ENCODE data around the gene FOXF2. TPM values are rescaled to one million over a fixed set of nuclear protein-coding genes. Genes with fewer than 3 reads are reported as not detected.

The FOXF2 gene
- total RNA-seq, 1 experiment from 2014 or later: 48.2 TPM

GRCh38 chr6:1381481-1382330 is 7.7 kb upstream of the FOXF2 start:
- peak; percentile 62 to 79 for DNase-seq (ENCODE audit: low read depth in 1 of 2, low spot score in 2 of 2)
- no peaks in the 10 kb centered on the region for H3K27me3 ChIP-seq (replicated peaks)
- peaks cover 56% of the 10 kb centered on the region for H3K4me1 ChIP-seq (replicated peaks)
- peaks cover 41% of the 10 kb centered on the region for H3K36me3 ChIP-seq
- peaks cover 2% of the 10 kb centered on the region; the same call in 1 of the 2 replicates for H3K9me3 ChIP-seq (replicated peaks)
- peak overlapping the region; percentile 46 for H3K4me3 ChIP-seq
- H3K27ac ChIP-seq: peak overlapping the region; percentile 89

- Histone ChIP-seq H3K27ac (peak overlapping the region; percentile 89), H3K36me3 (peaks cover 41% of the 10 kb centered on the region), H3K27me3 (replicated peaks) (no peaks in the 10 kb centered on the region), H3K4me1 (replicated peaks) (peaks cover 63% of the 10 kb centered on the region), H3K4me3 (peak overlapping the region; percentile 46; the same call in 1 of the 2 replicates), H3K9me3 (replicated peaks) (peaks cover 2% of the 10 kb centered on the region; the same call in 1 of the 2 replicates)
- DNase-seq (ENCODE audit: low read depth in 1 of 2, low spot score in 2 of 2): peak in 1 of 2 experiments; percentile 28
Measured at GRCh38 chr6:1382331-1382882, 7.0 kb upstream of the FOXF2 start.

- Histone ChIP-seq H3K36me3 (peaks cover 41% of the 10 kb centered on the region), H3K27me3 (replicated peaks) (no peaks in the 10 kb centered on the region), H3K4me1 (replicated peaks) (peaks cover 67% of the 10 kb centered on the region), H3K4me3 (peak overlapping the region; percentile 25), H3K27ac (peak overlapping the region; percentile 89), H3K9me3 (replicated peaks) (peaks cover 2% of the 10 kb centered on the region; the same call in 1 of the 2 replicates)
- peak in 1 of 2 experiments; percentile 75 for DNase-seq (ENCODE audit: low read depth in 1 of 2, low spot score in 2 of 2)
Measured at GRCh38 chr6:1382883-1383728, 6.3 kb upstream of the FOXF2 start.

- Histone ChIP-seq H3K27me3 (replicated peaks) (no peaks in the 10 kb centered on the region), H3K4me1 (replicated peaks) (peaks cover 69% of the 10 kb centered on the region), H3K36me3 (peaks cover 41% of the 10 kb centered on the region), H3K27ac (peak overlapping the region; percentile 89), H3K4me3 (peak overlapping the region; percentile 25), H3K9me3 (replicated peaks) (peaks cover 2% of the 10 kb centered on the region; the same call in 1 of the 2 replicates)
- DNase-seq (ENCODE audit: low read depth in 1 of 2, low spot score in 2 of 2): peak; percentile 96 to 98
Measured at GRCh38 chr6:1383729-1384548, 5.4 kb upstream of the FOXF2 start.

GRCh38 chr6:1384549-1385128 is 4.7 kb upstream of the FOXF2 start:
- H3K4me3 ChIP-seq: peak overlapping the region; percentile 25
- H3K9me3 ChIP-seq (replicated peaks): peaks cover 2% of the 10 kb centered on the region; the same call in 1 of the 2 replicates
- H3K27ac ChIP-seq: peak overlapping the region; percentile 89
- H3K27me3 ChIP-seq (replicated peaks): no peaks in the 10 kb centered on the region
- DNase-seq (ENCODE audit: low read depth in 1 of 2, low spot score in 2 of 2): peak; percentile 76 to 90
- H3K36me3 ChIP-seq: peaks cover 38% of the 10 kb centered on the region
- peaks cover 69% of the 10 kb centered on the region for H3K4me1 ChIP-seq (replicated peaks)

GRCh38 chr6:1385129-1386037 is 4.0 kb upstream of the FOXF2 start:
- Histone ChIP-seq H3K9me3 (replicated peaks) (peaks cover 2% of the 10 kb centered on the region; the same call in 1 of the 2 replicates), H3K27me3 (replicated peaks) (no peaks in the 10 kb centered on the region), H3K27ac (peak overlapping the region; percentile 89), H3K36me3 (peaks cover 37% of the 10 kb centered on the region), H3K4me3 (peak overlapping the region; percentile 25), H3K4me1 (replicated peaks) (peaks cover 69% of the 10 kb centered on the region)
- peak; percentile 97 for DNase-seq (ENCODE audit: low read depth in 1 of 2, low spot score in 2 of 2)

GRCh38 chr6:1386038-1386709 is 3.2 kb upstream of the FOXF2 start:
- peaks cover 2% of the 10 kb centered on the region; the same call in 1 of the 2 replicates for H3K9me3 ChIP-seq (replicated peaks)
- no peaks in the 10 kb centered on the region for H3K27me3 ChIP-seq (replicated peaks)
- peaks cover 40% of the 10 kb centered on the region for H3K36me3 ChIP-seq
- peak overlapping the region; percentile 89 for H3K27ac ChIP-seq
- H3K4me1 ChIP-seq (replicated peaks): peaks cover 65% of the 10 kb centered on the region
- DNase-seq (ENCODE audit: low read depth in 1 of 2, low spot score in 2 of 2): peak in 1 of 2 experiments; percentile 70
- peak overlapping the region; percentile 83 for H3K4me3 ChIP-seq

GRCh38 chr6:1387538-1387875 is 1.9 kb upstream of the FOXF2 start:
- peaks cover 46% of the 10 kb centered on the region for H3K36me3 ChIP-seq
- H3K4me1 ChIP-seq (replicated peaks): peaks cover 54% of the 10 kb centered on the region
- peak in 1 of 2 experiments; percentile 76 for DNase-seq (ENCODE audit: low read depth in 1 of 2, low spot score in 2 of 2)
- H3K9me3 ChIP-seq (replicated peaks): no peaks in the 10 kb centered on the region
- H3K4me3 ChIP-seq: peak overlapping the region; percentile 83
- peak overlapping the region; percentile 89 for H3K27ac ChIP-seq
- no peaks in the 10 kb centered on the region for H3K27me3 ChIP-seq (replicated peaks)

GRCh38 chr6:1387876-1388629 is 1.3 kb upstream of the FOXF2 start:
- peak overlapping the region; percentile 89 for H3K27ac ChIP-seq
- peak overlapping the region; percentile 83 for H3K4me3 ChIP-seq
- DNase-seq (ENCODE audit: low read depth in 1 of 2, low spot score in 2 of 2): peak; percentile 81 to 87

GRCh38 chr6:1388630-1389368 is 577 bp upstream of the FOXF2 start:
- DNase-seq (ENCODE audit: low read depth in 1 of 2, low spot score in 2 of 2): peak in 1 of 2 experiments; percentile 75
- Histone ChIP-seq H3K27ac (peak overlapping the region; percentile 50), H3K9me3 (replicated peaks) (no peaks in the 10 kb centered on the region), H3K4me3 (peak overlapping the region; percentile 83), H3K4me1 (replicated peaks) (peaks cover 41% of the 10 kb centered on the region), H3K27me3 (replicated peaks) (no peaks in the 10 kb centered on the region), H3K36me3 (peaks cover 52% of the 10 kb centered on the region)

More at GRCh38 chr6:1387876-1388629, 1.3 kb upstream of the FOXF2 start:
- Histone ChIP-seq H3K27me3 (replicated peaks) (no peaks in the 10 kb centered on the region), H3K36me3 (peaks cover 46% of the 10 kb centered on the region), H3K4me1 (replicated peaks) (peaks cover 48% of the 10 kb centered on the region), H3K9me3 (replicated peaks) (no peaks in the 10 kb centered on the region)

Measured in SJSA1 (cell line).